ENCODE results near the gene ATP10D.
"Not testable (repeated sequence)": the region's sequence is repeated elsewhere in the genome, so short reads cannot be mapped to it uniquely, and the experiment has no call there.

GRCh38 chr4:47555920-47556319 lies 70.8 kb downstream of the ATP10D start:
- not testable (repeated sequence) for TF ChIP-seq IRF9 (tag; IDR thresholded peaks at IDR 0.05); FOXJ2 (tag; IDR thresholded peaks at IDR 0.05); HMG20B (CRISPR knock-in tag; IDR thresholded peaks at IDR 0.05); CTCF (IDR thresholded peaks at IDR 0.05 in 2 of 3, conservative IDR thresholded peaks at IDR 0.05 in 1 of 3; ENCODE audit: insufficient read depth in 2 of 3, low read depth in 1 of 3, low read length in 3 of 3); MAX (CRISPR knock-in tag; IDR thresholded peaks at IDR 0.05); NR2C2 (CRISPR knock-in tag; IDR thresholded peaks at IDR 0.05); NR2C2 (tag; IDR thresholded peaks at IDR 0.05); POLR2A (conservative IDR thresholded peaks at IDR 0.05); CHD1 (IDR thresholded peaks at IDR 0.05; ENCODE audit: low read length); NCOA6 (IDR thresholded peaks at IDR 0.05); CREB1 (IDR thresholded peaks at IDR 0.05); CREB1 (CRISPR knock-in tag; IDR thresholded peaks at IDR 0.05)
- TF ChIP-seq, protein P1, sequence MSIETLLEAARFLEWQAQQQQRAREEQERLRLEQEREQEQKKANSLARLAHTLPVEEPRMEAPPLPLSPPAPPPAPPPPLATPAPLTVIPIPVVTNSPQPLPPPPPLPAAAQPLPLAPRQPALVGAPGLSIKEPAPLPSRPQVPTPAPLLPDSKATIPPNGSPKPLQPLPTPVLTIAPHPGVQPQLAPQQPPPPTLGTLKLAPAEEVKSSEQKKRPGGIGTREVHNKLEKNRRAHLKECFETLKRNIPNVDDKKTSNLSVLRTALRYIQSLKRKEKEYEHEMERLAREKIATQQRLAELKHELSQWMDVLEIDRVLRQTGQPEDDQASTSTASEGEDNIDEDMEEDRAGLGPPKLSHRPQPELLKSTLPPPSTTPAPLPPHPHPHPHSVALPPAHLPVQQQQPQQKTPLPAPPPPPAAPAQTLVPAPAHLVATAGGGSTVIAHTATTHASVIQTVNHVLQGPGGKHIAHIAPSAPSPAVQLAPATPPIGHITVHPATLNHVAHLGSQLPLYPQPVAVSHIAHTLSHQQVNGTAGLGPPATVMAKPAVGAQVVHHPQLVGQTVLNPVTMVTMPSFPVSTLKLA (conservative IDR thresholded peaks at IDR 0.05), result not testable (repeated sequence)
- TF ChIP-seq, protein P2, sequence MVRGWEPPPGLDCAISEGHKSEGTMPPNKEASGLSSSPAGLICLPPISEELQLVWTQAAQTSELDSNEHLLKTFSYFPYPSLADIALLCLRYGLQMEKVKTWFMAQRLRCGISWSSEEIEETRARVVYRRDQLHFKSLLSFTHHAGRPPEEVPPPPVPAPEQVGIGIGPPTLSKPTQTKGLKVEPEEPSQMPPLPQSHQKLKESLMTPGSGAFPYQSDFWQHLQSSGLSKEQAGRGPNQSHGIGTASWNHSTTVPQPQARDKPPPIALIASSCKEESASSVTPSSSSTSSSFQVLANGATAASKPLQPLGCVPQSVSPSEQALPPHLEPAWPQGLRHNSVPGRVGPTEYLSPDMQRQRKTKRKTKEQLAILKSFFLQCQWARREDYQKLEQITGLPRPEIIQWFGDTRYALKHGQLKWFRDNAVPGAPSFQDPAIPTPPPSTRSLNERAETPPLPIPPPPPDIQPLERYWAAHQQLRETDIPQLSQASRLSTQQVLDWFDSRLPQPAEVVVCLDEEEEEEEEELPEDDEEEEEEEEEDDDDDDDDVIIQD (CRISPR knock-in tag; IDR thresholded peaks at IDR 0.05), result not testable (repeated sequence)
- TF ChIP-seq, protein P3, sequence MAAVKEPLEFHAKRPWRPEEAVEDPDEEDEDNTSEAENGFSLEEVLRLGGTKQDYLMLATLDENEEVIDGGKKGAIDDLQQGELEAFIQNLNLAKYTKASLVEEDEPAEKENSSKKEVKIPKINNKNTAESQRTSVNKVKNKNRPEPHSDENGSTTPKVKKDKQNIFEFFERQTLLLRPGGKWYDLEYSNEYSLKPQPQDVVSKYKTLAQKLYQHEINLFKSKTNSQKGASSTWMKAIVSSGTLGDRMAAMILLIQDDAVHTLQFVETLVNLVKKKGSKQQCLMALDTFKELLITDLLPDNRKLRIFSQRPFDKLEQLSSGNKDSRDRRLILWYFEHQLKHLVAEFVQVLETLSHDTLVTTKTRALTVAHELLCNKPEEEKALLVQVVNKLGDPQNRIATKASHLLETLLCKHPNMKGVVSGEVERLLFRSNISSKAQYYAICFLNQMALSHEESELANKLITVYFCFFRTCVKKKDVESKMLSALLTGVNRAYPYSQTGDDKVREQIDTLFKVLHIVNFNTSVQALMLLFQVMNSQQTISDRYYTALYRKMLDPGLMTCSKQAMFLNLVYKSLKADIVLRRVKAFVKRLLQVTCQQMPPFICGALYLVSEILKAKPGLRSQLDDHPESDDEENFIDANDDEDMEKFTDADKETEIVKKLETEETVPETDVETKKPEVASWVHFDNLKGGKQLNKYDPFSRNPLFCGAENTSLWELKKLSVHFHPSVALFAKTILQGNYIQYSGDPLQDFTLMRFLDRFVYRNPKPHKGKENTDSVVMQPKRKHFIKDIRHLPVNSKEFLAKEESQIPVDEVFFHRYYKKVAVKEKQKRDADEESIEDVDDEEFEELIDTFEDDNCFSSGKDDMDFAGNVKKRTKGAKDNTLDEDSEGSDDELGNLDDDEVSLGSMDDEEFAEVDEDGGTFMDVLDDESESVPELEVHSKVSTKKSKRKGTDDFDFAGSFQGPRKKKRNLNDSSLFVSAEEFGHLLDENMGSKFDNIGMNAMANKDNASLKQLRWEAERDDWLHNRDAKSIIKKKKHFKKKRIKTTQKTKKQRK (IDR thresholded peaks at IDR 0.05; ENCODE audit: borderline replicate concordance, low read depth, low read length), result not testable (repeated sequence)
- TF ChIP-seq, protein P4, sequence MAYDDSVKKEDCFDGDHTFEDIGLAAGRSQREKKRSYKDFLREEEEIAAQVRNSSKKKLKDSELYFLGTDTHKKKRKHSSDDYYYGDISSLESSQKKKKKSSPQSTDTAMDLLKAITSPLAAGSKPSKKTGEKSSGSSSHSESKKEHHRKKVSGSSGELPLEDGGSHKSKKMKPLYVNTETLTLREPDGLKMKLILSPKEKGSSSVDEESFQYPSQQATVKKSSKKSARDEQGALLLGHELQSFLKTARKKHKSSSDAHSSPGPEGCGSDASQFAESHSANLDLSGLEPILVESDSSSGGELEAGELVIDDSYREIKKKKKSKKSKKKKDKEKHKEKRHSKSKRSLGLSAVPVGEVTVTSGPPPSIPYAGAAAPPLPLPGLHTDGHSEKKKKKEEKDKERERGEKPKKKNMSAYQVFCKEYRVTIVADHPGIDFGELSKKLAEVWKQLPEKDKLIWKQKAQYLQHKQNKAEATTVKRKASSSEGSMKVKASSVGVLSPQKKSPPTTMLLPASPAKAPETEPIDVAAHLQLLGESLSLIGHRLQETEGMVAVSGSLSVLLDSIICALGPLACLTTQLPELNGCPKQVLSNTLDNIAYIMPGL (CRISPR knock-in tag; IDR thresholded peaks at IDR 0.05), result not testable (repeated sequence)
